ENCODE measurements around the gene MTG2. TPM values are rescaled to one million over a fixed set of nuclear protein-coding genes. Genes with fewer than 3 reads are reported as not detected.

MTG2 gene
- total RNA-seq, 1 donor from 2014 or later, result 13.3 TPM

GRCh38 chr20:62201173-62202082 lies 18.6 kb downstream of the MTG2 start:
- peaks cover 0 to 51% of the 10 kb centered on the region in 2 donors for H3K36me3 ChIP-seq
- intact Hi-C loops (cut with DNase I), result no loop called here

DNA sequence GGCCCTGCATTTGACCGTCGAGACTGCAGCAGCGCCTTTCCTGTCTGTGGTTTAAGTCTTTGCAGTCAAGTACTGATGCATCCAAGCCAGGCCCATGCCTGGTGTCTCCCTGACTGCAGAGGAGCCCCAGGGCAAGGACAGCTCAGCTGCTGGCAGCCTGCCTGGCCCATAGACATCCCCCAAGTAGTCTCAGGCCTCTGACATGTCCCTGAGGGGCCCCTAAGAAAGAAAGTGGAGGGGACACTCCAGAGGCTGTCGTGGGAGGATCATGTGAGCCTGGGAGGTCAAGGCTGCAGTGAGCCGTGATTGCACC lies 19.2 kb downstream of the MTG2 start:
- Histone ChIP-seq H3K36me3 (peaks cover 0 to 50% of the 10 kb centered on the region in 2 donors), H3K27me3 (no peaks in the 10 kb centered on the region), H3K4me1 (no peaks in the 10 kb centered on the region), H3K9me3 (no peaks in the 10 kb centered on the region), H3K27ac (no peak overlapping the region), H3K4me3 (no peak overlapping the region)
- intact Hi-C loops (cut with DNase I), result no loop called here
- DNase-seq (ENCODE audit: extremely low spot score in 2 of 2), result no peak
- TF ChIP-seq CTCF (IDR thresholded peaks at IDR 0.05) (no peak), POLR2AphosphoS5 (IDR thresholded peaks at IDR 0.05; ENCODE audit: insufficient read depth in 1 of 2, low read depth in 1 of 2) (no peak), POLR2A (IDR thresholded peaks at IDR 0.05) (no peak)

More at GRCh38 chr20:62201173-62202082, 18.6 kb downstream of the MTG2 start:
- TF ChIP-seq CTCF (IDR thresholded peaks at IDR 0.05) (no peak), POLR2AphosphoS5 (IDR thresholded peaks at IDR 0.05; ENCODE audit: insufficient read depth in 1 of 2, low read depth in 1 of 2) (no peak), POLR2A (IDR thresholded peaks at IDR 0.05) (no peak)
- no peaks in the 10 kb centered on the region for H3K4me1 ChIP-seq
- no peak for DNase-seq (ENCODE audit: extremely low spot score in 2 of 2)
- H3K27ac ChIP-seq, result no peak overlapping the region
- no peaks in the 10 kb centered on the region for H3K27me3 ChIP-seq
- no peak overlapping the region for H3K4me3 ChIP-seq
- H3K9me3 ChIP-seq, result no peaks in the 10 kb centered on the region

- intact Hi-C loops (cut with DNase I), result no loop called here
- TF ChIP-seq POLR2AphosphoS5 (IDR thresholded peaks at IDR 0.05; ENCODE audit: insufficient read depth in 1 of 2, low read depth in 1 of 2) (no peak), POLR2A (IDR thresholded peaks at IDR 0.05) (no peak), CTCF (IDR thresholded peaks at IDR 0.05) (no peak)
- H3K9me3 ChIP-seq, result no peaks in the 10 kb centered on the region
- no peak overlapping the region for H3K27ac ChIP-seq
- no peaks in the 10 kb centered on the region for H3K27me3 ChIP-seq
- H3K4me1 ChIP-seq, result no peaks in the 10 kb centered on the region
- DNase-seq (ENCODE audit: extremely low spot score in 2 of 2), result no peak
- peaks cover 0 to 48% of the 10 kb centered on the region in 2 donors for H3K36me3 ChIP-seq
- no peak overlapping the region for H3K4me3 ChIP-seq
Observed at GRCh38 chr20:62202676-62203377, 20.0 kb downstream of the MTG2 start.

- no peak overlapping the region for H3K4me3 ChIP-seq
- DNase-seq (ENCODE audit: extremely low spot score in 2 of 2), result no peak
Observed at GRCh38 chr20:62203378-62204030, 20.7 kb downstream of the MTG2 start.

More at GRCh38 chr20:62203378-62204030, 20.7 kb downstream of the MTG2 start:
- TF ChIP-seq CTCF (IDR thresholded peaks at IDR 0.05) (no peak), POLR2AphosphoS5 (IDR thresholded peaks at IDR 0.05; ENCODE audit: insufficient read depth in 1 of 2, low read depth in 1 of 2) (no peak), POLR2A (IDR thresholded peaks at IDR 0.05) (no peak)
- H3K27ac ChIP-seq, result no peak overlapping the region
- no peaks in the 10 kb centered on the region for H3K4me1 ChIP-seq
- intact Hi-C loops (cut with DNase I), result no loop called here
- no peaks in the 10 kb centered on the region for H3K9me3 ChIP-seq
- peaks cover 0 to 41% of the 10 kb centered on the region in 2 donors for H3K36me3 ChIP-seq
- no peaks in the 10 kb centered on the region for H3K27me3 ChIP-seq
